ENCODE results near the gene AK5. TPM values are rescaled to one million over a fixed set of nuclear protein-coding genes. Genes with fewer than 3 reads are reported as not detected.

The AK5 gene
- total RNA-seq, 1 experiment from 2014 or later: 0.35 TPM

GRCh38 chr1:77579547-77579946 lies 297.7 kb downstream of the AK5 start:
- DNase-seq: no peak
- H3K36me3 ChIP-seq (replicated peaks; ENCODE audit: control insufficient read depth, insufficient read depth, low read length): peaks cover 10% of the 10 kb centered on the region
- no peak overlapping the region for H3K4me3 ChIP-seq (ENCODE audit: insufficient read depth, low read depth, low read length)
- no peaks in the 10 kb centered on the region for H3K27me3 ChIP-seq (ENCODE audit: control insufficient read depth, insufficient read depth, low read length)

GRCh38 chr1:77582905-77583304 lies 301.1 kb downstream of the AK5 start:
- DNase-seq: no peak
- no peak overlapping the region for H3K4me3 ChIP-seq (ENCODE audit: insufficient read depth, low read depth, low read length)
- H3K36me3 ChIP-seq (replicated peaks; ENCODE audit: control insufficient read depth, insufficient read depth, low read length): peaks cover 8% of the 10 kb centered on the region

GRCh38 chr1:77583483-77583882 lies 301.7 kb downstream of the AK5 start:
- H3K4me3 ChIP-seq (ENCODE audit: insufficient read depth, low read depth, low read length): no peak overlapping the region
- H3K27me3 ChIP-seq (ENCODE audit: control insufficient read depth, insufficient read depth, low read length): no peaks in the 10 kb centered on the region
- peaks cover 8% of the 10 kb centered on the region for H3K36me3 ChIP-seq (replicated peaks; ENCODE audit: control insufficient read depth, insufficient read depth, low read length)
- no peak for DNase-seq

More at GRCh38 chr1:77582905-77583304, 301.1 kb downstream of the AK5 start:
- no peaks in the 10 kb centered on the region for H3K27me3 ChIP-seq (ENCODE audit: control insufficient read depth, insufficient read depth, low read length)

- Histone ChIP-seq H3K36me3 (replicated peaks; ENCODE audit: control insufficient read depth, insufficient read depth, low read length) (peaks cover 6% of the 10 kb centered on the region), H3K4me3 (ENCODE audit: insufficient read depth, low read depth, low read length) (no peak overlapping the region), H3K27me3 (ENCODE audit: control insufficient read depth, insufficient read depth, low read length) (no peaks in the 10 kb centered on the region)
- no peak for DNase-seq
Measured at GRCh38 chr1:77584884-77585283, 303.1 kb downstream of the AK5 start.

- Histone ChIP-seq H3K4me3 (ENCODE audit: insufficient read depth, low read depth, low read length) (no peak overlapping the region), H3K27me3 (ENCODE audit: control insufficient read depth, insufficient read depth, low read length) (no peaks in the 10 kb centered on the region), H3K36me3 (replicated peaks; ENCODE audit: control insufficient read depth, insufficient read depth, low read length) (peaks cover 6% of the 10 kb centered on the region)
- DNase-seq: no peak
Measured at GRCh38 chr1:77585610-77586314, 303.9 kb downstream of the AK5 start.

GRCh38 chr1:77589231-77589630 lies 307.4 kb downstream of the AK5 start:
- H3K4me3 ChIP-seq (ENCODE audit: insufficient read depth, low read depth, low read length): no peak overlapping the region
- no peak for DNase-seq
- no peaks in the 10 kb centered on the region for H3K27me3 ChIP-seq (ENCODE audit: control insufficient read depth, insufficient read depth, low read length)
- H3K36me3 ChIP-seq (replicated peaks; ENCODE audit: control insufficient read depth, insufficient read depth, low read length): no peaks in the 10 kb centered on the region

- DNase-seq: no peak
- no peaks in the 10 kb centered on the region for H3K36me3 ChIP-seq (replicated peaks; ENCODE audit: control insufficient read depth, insufficient read depth, low read length)
Measured at GRCh38 chr1:77590651-77591050, 308.8 kb downstream of the AK5 start.

GRCh38 chr1:77592906-77593305 lies 311.1 kb downstream of the AK5 start:
- H3K27me3 ChIP-seq (ENCODE audit: control insufficient read depth, insufficient read depth, low read length): no peaks in the 10 kb centered on the region
- H3K4me3 ChIP-seq (ENCODE audit: insufficient read depth, low read depth, low read length): no peak overlapping the region
- H3K36me3 ChIP-seq (replicated peaks; ENCODE audit: control insufficient read depth, insufficient read depth, low read length): no peaks in the 10 kb centered on the region
- DNase-seq: no peak

More at GRCh38 chr1:77590651-77591050, 308.8 kb downstream of the AK5 start:
- Histone ChIP-seq H3K4me3 (ENCODE audit: insufficient read depth, low read depth, low read length) (no peak overlapping the region), H3K27me3 (ENCODE audit: control insufficient read depth, insufficient read depth, low read length) (no peaks in the 10 kb centered on the region)

- Histone ChIP-seq H3K4me3 (ENCODE audit: insufficient read depth, low read depth, low read length) (no peak overlapping the region), H3K27me3 (ENCODE audit: control insufficient read depth, insufficient read depth, low read length) (no peaks in the 10 kb centered on the region), H3K36me3 (replicated peaks; ENCODE audit: control insufficient read depth, insufficient read depth, low read length) (no peaks in the 10 kb centered on the region)
- DNase-seq: no peak
Measured at GRCh38 chr1:77594366-77595112, 312.7 kb downstream of the AK5 start.

GRCh38 chr1:77597310-77597709 lies 315.5 kb downstream of the AK5 start:
- Histone ChIP-seq H3K27me3 (ENCODE audit: control insufficient read depth, insufficient read depth, low read length) (no peaks in the 10 kb centered on the region), H3K4me3 (ENCODE audit: insufficient read depth, low read depth, low read length) (no peak overlapping the region), H3K36me3 (replicated peaks; ENCODE audit: control insufficient read depth, insufficient read depth, low read length) (no peaks in the 10 kb centered on the region)
- DNase-seq: no peak

- Histone ChIP-seq H3K4me3 (ENCODE audit: insufficient read depth, low read depth, low read length) (no peak overlapping the region), H3K36me3 (replicated peaks; ENCODE audit: control insufficient read depth, insufficient read depth, low read length) (no peaks in the 10 kb centered on the region; the same call in 1 of the 2 replicates), H3K27me3 (ENCODE audit: control insufficient read depth, insufficient read depth, low read length) (no peaks in the 10 kb centered on the region)
- DNase-seq: no peak
Measured at GRCh38 chr1:77605246-77606026, 323.6 kb downstream of the AK5 start.

- no peak overlapping the region for H3K4me3 ChIP-seq (ENCODE audit: insufficient read depth, low read depth, low read length)
Measured at GRCh38 chr1:77608893-77609292, 327.1 kb downstream of the AK5 start.

More at GRCh38 chr1:77608893-77609292, 327.1 kb downstream of the AK5 start:
- no peak for DNase-seq
- Histone ChIP-seq H3K36me3 (replicated peaks; ENCODE audit: control insufficient read depth, insufficient read depth, low read length) (no peaks in the 10 kb centered on the region), H3K27me3 (ENCODE audit: control insufficient read depth, insufficient read depth, low read length) (no peaks in the 10 kb centered on the region)

Data from H7 (cell line).